Epithelial cell of proximal tubule (primary cell): ENCODE measurements around the gene TNRC6A. TPM values are rescaled to one million over a fixed set of nuclear protein-coding genes. Genes with fewer than 3 reads are reported as not detected.

ENCODE experiments used
- DNase-seq: peaks from one replicate; pipeline ENCODE4 v3.0.0-alpha.2; 2011; ENCODE audit warnings: low read depth
- H3K4me3 ChIP-seq: 2 replicates; pipeline ENCODE4 v1.5.1; 2011; ENCODE audit warnings: low read depth, mild to moderate bottlenecking, low read length
- total RNA-seq: library from RNA; depleted of rRNA; stranded (reverse); fragments of >200 nt; gene quantifications from 2 replicates; pipeline ENCODE4 v1.2.3, GENCODE V29; 2015
- TF ChIP-seq, protein P1 (sequence below): conservative IDR thresholded peaks from 2 replicates; pipeline ENCODE4 v1.5.1; 2012; ENCODE audit warnings: low read depth, mild to moderate bottlenecking, low read length

Gene TNRC6A
- total RNA-seq, 1 donor from 2014 or later, result 13.6 TPM

DNA sequence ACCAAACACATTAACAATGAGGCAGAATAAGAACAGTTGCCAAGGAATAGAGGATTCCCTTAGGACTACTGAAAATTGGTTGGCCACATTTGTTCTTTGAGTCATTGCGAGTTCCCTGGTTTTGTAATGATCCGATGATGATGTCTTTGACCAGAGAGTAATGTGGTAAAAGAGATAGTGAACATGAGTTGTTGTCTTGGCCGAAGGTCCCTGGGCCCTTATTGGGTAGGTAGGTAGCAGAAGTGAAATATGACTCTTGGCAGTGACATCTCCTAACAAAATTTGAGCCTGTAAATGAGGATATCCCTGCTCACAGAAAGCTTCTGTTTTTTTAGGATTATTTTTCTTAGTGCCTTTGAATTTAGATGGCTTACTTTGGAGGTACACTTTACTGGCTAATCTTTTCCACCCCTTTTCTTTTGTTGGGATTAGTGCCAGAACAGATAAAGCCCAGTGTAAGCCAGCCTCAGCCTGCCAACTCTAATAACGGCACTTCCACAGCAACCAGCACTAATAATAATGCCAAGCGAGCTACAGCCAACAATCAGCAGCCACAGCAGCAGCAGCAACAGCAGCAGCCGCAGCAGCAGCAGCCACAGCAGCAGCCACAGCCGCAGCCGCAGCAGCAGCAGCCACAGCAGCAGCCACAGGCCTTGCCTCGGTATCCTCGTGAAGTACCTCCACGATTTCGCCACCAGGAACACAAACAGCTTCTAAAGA, 47.2 kb downstream of the TNRC6A start:
- H3K4me3 ChIP-seq, result no peak overlapping the region
- TF ChIP-seq, protein P1, sequence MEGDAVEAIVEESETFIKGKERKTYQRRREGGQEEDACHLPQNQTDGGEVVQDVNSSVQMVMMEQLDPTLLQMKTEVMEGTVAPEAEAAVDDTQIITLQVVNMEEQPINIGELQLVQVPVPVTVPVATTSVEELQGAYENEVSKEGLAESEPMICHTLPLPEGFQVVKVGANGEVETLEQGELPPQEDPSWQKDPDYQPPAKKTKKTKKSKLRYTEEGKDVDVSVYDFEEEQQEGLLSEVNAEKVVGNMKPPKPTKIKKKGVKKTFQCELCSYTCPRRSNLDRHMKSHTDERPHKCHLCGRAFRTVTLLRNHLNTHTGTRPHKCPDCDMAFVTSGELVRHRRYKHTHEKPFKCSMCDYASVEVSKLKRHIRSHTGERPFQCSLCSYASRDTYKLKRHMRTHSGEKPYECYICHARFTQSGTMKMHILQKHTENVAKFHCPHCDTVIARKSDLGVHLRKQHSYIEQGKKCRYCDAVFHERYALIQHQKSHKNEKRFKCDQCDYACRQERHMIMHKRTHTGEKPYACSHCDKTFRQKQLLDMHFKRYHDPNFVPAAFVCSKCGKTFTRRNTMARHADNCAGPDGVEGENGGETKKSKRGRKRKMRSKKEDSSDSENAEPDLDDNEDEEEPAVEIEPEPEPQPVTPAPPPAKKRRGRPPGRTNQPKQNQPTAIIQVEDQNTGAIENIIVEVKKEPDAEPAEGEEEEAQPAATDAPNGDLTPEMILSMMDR, result no peak
- no peak for DNase-seq

GRCh38 chr16:24778671-24779070, 49.2 kb downstream of the TNRC6A start:
- TF ChIP-seq, protein P1, result no peak
- no peak overlapping the region for H3K4me3 ChIP-seq
- no peak for DNase-seq

GRCh38 chr16:24781256-24781655, 51.8 kb downstream of the TNRC6A start:
- DNase-seq, result no peak
- TF ChIP-seq, protein P1, result no peak
- no peak overlapping the region for H3K4me3 ChIP-seq

- TF ChIP-seq, protein P1, result no peak
- no peak for DNase-seq
- H3K4me3 ChIP-seq, result no peak overlapping the region
Observed at GRCh38 chr16:24784121-24784520, 54.7 kb downstream of the TNRC6A start.

GRCh38 chr16:24789881-24790280, 60.4 kb downstream of the TNRC6A start:
- TF ChIP-seq, protein P1, result no peak
- DNase-seq, result no peak
- H3K4me3 ChIP-seq, result no peak overlapping the region

DNA sequence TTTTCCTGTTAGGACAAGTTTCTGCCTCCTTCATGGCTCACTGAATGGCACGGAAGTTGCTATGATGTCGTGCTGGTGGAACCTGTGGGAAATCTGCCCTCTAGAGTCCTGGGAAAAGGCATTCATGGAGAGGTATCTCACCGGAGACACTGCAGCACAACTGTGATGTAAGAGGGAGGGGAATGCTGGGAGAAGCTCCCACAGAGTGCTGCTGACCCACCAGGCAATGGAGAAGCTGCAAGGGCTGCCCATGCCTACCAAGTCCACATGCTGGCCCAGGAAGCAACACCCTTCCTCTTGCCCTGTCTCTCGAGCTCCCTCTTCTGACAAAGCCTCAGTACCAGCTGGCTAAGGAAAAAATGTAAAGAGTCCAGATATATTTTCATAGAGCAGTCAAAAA, 71.1 kb downstream of the TNRC6A start:
- TF ChIP-seq, protein P1, result peak; percentile 57
- peak; percentile 56 for DNase-seq
- H3K4me3 ChIP-seq, result no peak overlapping the region

- DNase-seq, result no peak
- TF ChIP-seq, protein P1, result no peak
- no peak overlapping the region for H3K4me3 ChIP-seq
Observed at GRCh38 chr16:24801761-24802302, 72.4 kb downstream of the TNRC6A start.
